ENCODE data around the gene VPS16. TPM values are rescaled to one million over a fixed set of nuclear protein-coding genes. Genes with fewer than 3 reads are reported as not detected.

VPS16 gene
- total RNA-seq, result 60.9 and 61.9 TPM in 2 replicates

DNA sequence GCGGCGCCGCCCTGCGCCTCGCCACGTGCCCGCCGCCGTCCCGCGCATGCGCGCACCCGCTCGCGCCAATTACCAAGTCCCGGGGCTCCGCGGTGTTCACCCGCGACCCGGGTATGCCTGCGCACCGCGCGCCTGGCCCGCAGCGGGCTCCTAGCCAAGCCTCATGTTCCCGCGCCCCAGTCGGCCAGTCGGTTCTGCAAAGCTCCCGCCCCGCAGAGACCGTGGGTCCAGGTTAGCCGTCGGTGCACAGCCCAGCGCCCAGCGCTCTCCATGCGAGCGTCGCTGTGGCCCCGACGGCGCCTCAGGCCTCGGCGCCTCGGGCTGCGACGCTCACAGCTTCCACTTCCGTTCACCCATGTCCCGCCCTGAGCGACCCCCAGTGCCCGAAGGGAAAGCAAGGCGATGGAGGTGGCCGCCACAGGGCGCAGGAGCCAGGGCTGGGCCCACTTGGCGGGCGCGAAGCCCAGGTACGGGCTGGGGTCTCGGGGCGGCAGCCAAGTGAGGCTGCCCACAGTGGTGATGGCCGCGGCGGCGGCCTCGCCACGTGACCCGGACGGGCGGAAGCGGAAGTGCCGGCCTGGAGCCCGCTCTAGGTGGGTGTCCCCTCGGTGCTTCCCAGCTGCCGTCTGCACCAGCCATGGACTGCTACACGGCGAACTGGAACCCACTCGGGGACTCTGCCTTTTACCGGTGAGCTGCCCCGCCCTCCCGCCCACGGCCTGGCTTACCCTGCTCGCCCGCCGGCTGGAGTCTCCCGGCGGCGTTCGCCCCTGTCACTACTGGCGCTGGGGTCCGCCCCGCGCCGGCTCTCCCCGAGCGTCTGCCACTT, at the start of gene VPS16, which contains the start of gene PCED1A:
VPS16 (plus strand) TSS at position 608 of the 829 bp plus-strand sequence; CDS start at position 638, 30 bp downstream.
PCED1A (minus strand) TSS at position 518 of the 829 bp plus-strand sequence. CDS start 743 bp downstream, outside the sequence.

DNA sequence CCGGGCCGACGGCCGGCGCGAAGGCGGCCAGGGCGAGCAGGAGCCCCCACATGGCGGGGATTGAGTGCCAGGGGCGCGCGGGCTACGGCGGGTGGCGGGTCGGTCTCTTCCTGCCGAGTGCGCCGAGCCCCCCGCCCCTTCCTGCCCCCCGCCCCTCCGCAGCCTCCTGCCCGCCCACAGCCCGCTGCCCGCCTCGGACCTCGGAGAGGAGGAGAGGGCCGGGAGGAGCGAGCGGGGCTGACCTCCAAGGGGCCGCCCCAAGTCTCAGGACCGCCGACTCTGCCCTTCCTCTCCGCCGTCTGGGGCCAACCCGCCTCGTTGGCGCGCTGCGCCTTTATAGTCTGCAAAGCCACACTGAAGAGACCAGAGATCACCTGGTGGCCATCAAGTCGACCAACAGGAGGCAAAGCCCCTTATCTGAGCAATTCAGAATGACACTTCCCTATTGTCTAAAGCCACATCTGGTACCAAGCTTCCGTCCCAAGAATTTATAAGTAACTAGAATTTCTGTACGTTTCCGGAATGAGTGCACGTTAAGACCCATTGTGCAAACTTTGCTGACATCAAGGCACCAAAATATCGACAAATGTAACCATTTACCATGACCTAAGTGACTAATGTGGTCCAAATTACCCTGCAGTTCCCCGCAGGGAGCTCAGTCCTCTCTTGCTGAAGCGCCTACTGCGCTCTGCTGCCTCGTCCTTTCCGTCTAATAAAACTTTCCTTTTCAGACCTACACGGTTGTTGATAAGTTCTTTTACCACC, 39.8 kb upstream of the VPS16 start, which contains the start of gene CPXM1:
CPXM1 (minus strand) TSS at position 107 of the 765 bp plus-strand sequence; CDS start at position 52, 55 bp downstream.

DNA sequence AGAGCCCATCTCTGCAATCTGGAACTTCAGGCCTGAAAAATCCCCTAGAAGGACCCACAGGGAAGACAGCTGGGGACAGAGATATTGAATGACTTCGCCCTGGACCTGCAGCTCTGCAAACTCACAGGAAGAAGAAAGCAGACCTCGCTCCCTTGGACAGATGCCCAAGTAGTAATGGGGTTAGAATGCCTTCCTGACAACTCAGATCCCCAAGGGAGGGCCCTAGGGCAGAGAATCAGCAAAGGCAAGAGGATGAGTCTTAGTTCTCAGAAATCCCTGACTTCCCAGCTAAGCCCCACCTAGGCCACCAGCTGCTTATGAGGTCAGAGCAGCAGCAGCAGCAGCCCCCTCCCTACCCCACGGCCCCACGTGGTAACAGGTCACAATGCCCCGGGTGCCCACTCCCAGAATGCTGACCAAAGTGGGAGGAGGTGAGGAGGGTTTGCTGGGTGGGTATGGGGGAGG, 25.9 kb upstream of the VPS16 start, which contains the start of gene C20orf141:
C20orf141 (plus strand) TSS at position 401 of the 465 bp plus-strand sequence. CDS start 198 bp downstream, outside the sequence.

DNA sequence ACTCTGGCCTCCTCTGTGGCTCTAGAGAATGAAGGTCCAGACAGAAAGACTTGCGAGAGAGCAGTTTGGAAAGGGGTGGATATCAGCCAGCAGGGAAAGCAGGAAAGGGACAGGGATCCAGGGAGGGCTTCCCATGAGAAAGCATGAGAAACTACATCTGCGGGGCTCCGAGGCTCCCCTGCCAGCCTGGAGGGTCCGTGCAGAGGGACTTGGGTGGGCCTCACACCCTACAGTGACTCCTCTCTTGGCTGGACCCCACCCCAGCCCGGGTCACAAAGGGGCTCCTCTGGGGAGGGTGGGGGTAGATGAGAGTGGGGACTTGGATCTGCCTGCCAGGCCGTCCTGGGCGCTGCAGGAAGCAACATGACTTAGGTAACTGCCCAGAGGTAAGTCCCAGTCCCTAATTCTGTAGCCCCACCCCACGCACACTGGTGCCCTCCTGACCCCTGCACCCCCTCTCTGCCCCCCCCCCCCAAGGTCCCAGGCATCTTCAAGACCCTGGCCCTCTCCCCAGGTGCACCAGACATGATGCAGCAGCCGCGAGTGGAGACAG, 24.4 kb upstream of the VPS16 start, which contains the start of gene TMEM239:
TMEM239 (plus strand) TSS at position 335 of the 553 bp plus-strand sequence; CDS start at position 526, 191 bp downstream.

DNA sequence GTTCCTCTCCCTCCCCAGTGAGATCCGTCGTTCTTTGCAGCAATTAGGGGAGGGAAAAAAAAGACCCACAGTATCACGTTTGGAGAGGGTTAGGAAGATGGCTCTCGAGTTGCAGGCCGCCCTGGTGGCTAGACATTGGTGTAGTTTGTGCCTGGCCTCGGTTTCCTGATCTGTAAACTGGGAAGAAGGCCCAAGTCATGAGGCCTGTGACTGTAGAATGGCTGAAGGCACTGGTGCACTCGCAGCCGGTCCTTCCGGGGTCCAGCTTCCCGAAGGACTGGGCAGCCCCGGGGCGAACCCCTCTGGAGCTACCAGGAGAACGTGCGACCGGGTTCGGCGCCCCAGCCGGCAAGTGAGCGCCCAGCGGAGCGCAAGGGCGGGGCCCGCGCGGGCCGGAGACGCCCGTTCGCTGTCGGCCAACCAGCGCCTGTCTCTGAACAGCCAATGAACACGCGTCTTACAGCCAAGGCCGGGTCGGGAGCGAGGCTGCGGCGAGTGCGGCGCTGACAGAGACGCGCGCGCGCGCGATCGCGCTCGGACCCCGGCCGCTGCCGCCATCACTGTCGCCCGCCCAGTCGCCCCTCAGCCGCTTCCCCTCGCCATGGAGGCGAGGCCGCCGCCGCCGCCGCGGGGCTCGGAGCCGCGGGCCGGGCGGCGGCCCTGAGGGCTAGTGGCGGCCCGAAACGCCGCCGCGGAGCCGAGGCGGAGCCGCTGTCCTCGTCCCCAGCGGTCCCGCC, 32.6 kb downstream of the VPS16 start, which contains the start of gene PTPRA:
PTPRA (plus strand) TSS at position 472 of the 737 bp plus-strand sequence. CDS start 90,797 bp downstream, outside the sequence.

Other genes with a start within 250 kb of the VPS16 start
- 98.0 and 121 TPM in 2 replicates for gene NOP56, start 188.1 kb upstream of the VPS16 start, total RNA-seq
- 81.4 and 123 TPM in 2 replicates for gene IDH3B, start 176.5 kb upstream of the VPS16 start, total RNA-seq
- 0.15 and 0.99 TPM in 2 replicates for gene EBF4, start 148.0 kb upstream of the VPS16 start, total RNA-seq
- gene CPXM1, start 40.1 kb upstream of the VPS16 start, total RNA-seq, result under 0.01 and 0.83 TPM in 2 replicates
- gene C20orf141, start 25.8 kb upstream of the VPS16 start, total RNA-seq, result 0.50 TPM in 1 of 2 replicates, not detected in the other
- under 0.01 TPM in 1 of 2 replicates, not detected in the other for gene TMEM239, start 24.4 kb upstream of the VPS16 start, total RNA-seq
- 24.0 and 48.8 TPM in 2 replicates for gene PCED1A, start 90 bp upstream of the VPS16 start, total RNA-seq
- gene PTPRA, start 32.7 kb downstream of the VPS16 start, total RNA-seq, result 36.2 and 38.4 TPM in 2 replicates
- 0.15 and 0.50 TPM in 2 replicates for gene GNRH2, start 202.9 kb downstream of the VPS16 start, total RNA-seq
- gene MRPS26, start 205.3 kb downstream of the VPS16 start, total RNA-seq, result 31.4 and 32.7 TPM in 2 replicates
- not detected in 2 replicates for gene OXT, start 230.9 kb downstream of the VPS16 start, total RNA-seq
- gene AVP, start 244.0 kb downstream of the VPS16 start, total RNA-seq, result not detected in 2 replicates

Measured in smooth muscle cell of trachea (primary cell).